Activated naive CD8-positive, alpha-beta T cell (primary cell): ENCODE results near the gene EOLA1.
"Not testable (repeated sequence)": the region's sequence is repeated elsewhere in the genome, so short reads cannot be mapped to it uniquely, and the experiment has no call there.

ENCODE experiments used
- H3K27ac Mint-ChIP-seq: one replicate; pipeline ENCODE4 v1.8.0; 2021; ENCODE audit warnings: mixed read lengths
- H3K27me3 Mint-ChIP-seq: one replicate; pipeline ENCODE4 v1.8.0; 2021; ENCODE audit warnings: mixed read lengths
- H3K36me3 Mint-ChIP-seq: one replicate; pipeline ENCODE4 v1.8.0; 2021; ENCODE audit warnings: mixed read lengths
- H3K4me1 Mint-ChIP-seq: one replicate; pipeline ENCODE4 v1.8.0; 2021; ENCODE audit warnings: low read depth, mixed read lengths
- H3K4me3 Mint-ChIP-seq: one replicate; pipeline ENCODE4 v1.8.0; 2021; ENCODE audit warnings: mild to moderate bottlenecking, mixed read lengths
- H3K9me3 Mint-ChIP-seq: one replicate; pipeline ENCODE4 v1.8.0; 2021; ENCODE audit warnings: low read depth, mixed read lengths

The EOLA1 gene

DNA sequence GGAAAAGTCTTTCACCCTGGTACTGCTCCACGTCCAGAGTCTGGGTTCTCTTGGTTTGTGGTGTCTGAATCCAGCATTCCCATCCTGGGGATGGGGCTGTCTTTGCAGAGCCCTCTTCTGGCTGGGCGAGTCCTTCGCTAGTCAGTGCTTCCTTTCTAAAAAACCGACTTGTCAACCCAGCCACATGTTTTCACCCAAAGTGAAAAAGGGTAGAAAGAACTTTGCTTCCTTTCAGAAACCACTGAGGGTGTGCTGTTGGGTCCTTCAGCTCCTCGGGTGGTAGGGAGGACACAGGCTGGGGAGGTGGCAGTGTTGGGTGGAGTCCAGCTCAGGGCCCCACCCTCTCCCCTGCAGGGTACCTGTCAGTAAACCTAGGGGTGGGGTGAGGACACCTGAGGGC, 14.9 kb upstream of the EOLA1 start:
- peaks cover 32% of the 10 kb centered on the region for H3K4me1 Mint-ChIP-seq
- H3K4me3 Mint-ChIP-seq, H3K27ac Mint-ChIP-seq, H3K9me3 Mint-ChIP-seq, H3K36me3 Mint-ChIP-seq, H3K27me3 Mint-ChIP-seq: not testable (repeated sequence)

DNA sequence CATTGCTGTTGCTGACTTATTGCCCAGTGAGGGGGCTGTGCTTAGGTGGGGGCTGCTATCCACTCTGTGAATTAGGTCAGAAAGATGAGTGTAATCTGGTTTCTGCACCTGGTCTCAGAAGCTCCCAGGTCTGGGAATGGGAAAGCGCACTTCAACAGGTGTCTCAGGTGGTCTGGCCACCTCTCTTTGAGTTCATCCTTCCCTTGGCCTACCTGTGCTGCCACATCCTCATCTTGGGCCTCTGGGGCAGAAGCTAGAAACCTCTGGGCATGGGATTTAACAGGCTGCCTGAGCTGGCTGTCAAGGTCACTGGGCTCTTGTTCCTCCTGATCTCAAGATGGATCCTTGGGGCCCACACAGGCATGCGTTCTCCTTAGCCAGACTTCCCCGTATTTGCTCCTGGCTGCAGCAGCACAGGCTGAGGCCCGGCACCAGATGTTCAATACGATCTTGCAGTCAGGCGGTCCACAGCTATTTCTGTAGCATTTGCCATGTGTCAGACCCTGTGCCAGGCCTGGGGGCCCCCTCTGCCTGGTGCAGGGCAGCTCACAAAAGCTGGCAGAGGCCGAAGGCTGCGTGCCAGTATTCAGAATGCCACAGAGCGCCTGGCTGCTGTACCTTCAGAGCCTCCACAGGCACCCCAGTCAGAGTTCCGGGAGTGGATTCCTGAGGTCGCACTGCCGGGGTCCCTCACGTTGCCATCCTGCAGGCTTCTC, 14.3 kb upstream of the EOLA1 start:
- not testable (repeated sequence) for H3K4me3 Mint-ChIP-seq, H3K27me3 Mint-ChIP-seq, H3K36me3 Mint-ChIP-seq, H3K9me3 Mint-ChIP-seq
- Mint-ChIP-seq H3K27ac (peak overlapping the region; percentile 41), H3K4me1 (peaks cover 30% of the 10 kb centered on the region)

- H3K4me3 Mint-ChIP-seq, result no peak overlapping the region
- no peaks in the 10 kb centered on the region for H3K27me3 Mint-ChIP-seq
- peak overlapping the region; percentile 25 for H3K27ac Mint-ChIP-seq
- H3K4me1 Mint-ChIP-seq, result peaks cover 27% of the 10 kb centered on the region
- no peaks in the 10 kb centered on the region for H3K36me3 Mint-ChIP-seq
- no peaks in the 10 kb centered on the region for H3K9me3 Mint-ChIP-seq
Observed at GRCh38 chrX:149527705-149528104, 13.1 kb upstream of the EOLA1 start.

- H3K4me3 Mint-ChIP-seq, result no peak overlapping the region
- no peaks in the 10 kb centered on the region for H3K9me3 Mint-ChIP-seq
- no peaks in the 10 kb centered on the region for H3K36me3 Mint-ChIP-seq
- peaks cover 26% of the 10 kb centered on the region for H3K4me1 Mint-ChIP-seq
- no peaks in the 10 kb centered on the region for H3K27me3 Mint-ChIP-seq
- H3K27ac Mint-ChIP-seq, result no peak overlapping the region
Observed at GRCh38 chrX:149528381-149528780, 12.4 kb upstream of the EOLA1 start.

GRCh38 chrX:149531599-149531998, 9.2 kb upstream of the EOLA1 start:
- H3K4me3 Mint-ChIP-seq, result no peak overlapping the region
- H3K36me3 Mint-ChIP-seq, result no peaks in the 10 kb centered on the region
- no peaks in the 10 kb centered on the region for H3K27me3 Mint-ChIP-seq
- peak overlapping the region; percentile 75 for H3K27ac Mint-ChIP-seq
- no peaks in the 10 kb centered on the region for H3K9me3 Mint-ChIP-seq
- H3K4me1 Mint-ChIP-seq, result peaks cover 17% of the 10 kb centered on the region

DNA sequence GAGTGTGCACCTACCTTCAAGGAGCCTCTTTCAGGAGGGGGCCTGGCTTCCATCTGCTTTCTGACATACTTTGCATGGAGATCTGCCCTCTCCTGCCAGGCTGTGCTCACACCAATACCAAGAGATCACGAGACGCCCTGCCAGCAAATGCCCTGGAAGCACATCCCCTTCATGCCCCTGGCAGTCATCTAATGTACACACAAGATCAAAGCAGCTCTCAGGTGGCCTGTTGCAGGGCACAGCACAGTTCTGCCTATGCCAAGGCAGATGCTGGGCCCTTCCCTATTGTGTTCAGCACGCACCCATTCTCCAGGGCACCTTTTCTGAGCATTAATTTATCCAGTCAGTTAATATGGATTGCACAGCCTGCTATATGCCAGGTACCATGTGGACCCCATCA, 7.9 kb upstream of the EOLA1 start:
- H3K4me1 Mint-ChIP-seq, result peaks cover 12% of the 10 kb centered on the region
- H3K27me3 Mint-ChIP-seq, H3K36me3 Mint-ChIP-seq, H3K27ac Mint-ChIP-seq, H3K9me3 Mint-ChIP-seq, H3K4me3 Mint-ChIP-seq: not testable (repeated sequence)

DNA sequence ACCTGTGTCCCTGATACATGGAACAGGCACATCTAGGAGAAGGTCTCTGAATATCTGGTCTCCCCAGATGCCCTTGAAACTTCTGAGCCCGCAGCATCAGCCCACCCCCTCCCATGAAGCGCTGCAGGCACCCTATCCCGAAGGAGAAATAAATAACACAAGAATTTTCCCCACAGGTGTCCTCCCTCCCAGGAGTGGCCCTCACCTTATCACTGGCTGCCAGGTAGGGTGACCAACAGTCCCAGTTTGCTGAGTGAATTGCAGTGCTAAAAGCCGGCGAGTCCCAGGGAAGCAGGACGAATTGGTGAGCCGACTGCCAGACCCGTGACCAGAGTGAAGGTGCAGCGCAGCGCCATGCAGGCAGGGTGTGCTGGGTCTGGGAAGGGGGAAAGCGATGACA, 6.8 kb upstream of the EOLA1 start:
- not testable (repeated sequence) for H3K4me3 Mint-ChIP-seq, H3K36me3 Mint-ChIP-seq, H3K9me3 Mint-ChIP-seq, H3K27ac Mint-ChIP-seq, H3K27me3 Mint-ChIP-seq
- peaks cover 10% of the 10 kb centered on the region for H3K4me1 Mint-ChIP-seq

DNA sequence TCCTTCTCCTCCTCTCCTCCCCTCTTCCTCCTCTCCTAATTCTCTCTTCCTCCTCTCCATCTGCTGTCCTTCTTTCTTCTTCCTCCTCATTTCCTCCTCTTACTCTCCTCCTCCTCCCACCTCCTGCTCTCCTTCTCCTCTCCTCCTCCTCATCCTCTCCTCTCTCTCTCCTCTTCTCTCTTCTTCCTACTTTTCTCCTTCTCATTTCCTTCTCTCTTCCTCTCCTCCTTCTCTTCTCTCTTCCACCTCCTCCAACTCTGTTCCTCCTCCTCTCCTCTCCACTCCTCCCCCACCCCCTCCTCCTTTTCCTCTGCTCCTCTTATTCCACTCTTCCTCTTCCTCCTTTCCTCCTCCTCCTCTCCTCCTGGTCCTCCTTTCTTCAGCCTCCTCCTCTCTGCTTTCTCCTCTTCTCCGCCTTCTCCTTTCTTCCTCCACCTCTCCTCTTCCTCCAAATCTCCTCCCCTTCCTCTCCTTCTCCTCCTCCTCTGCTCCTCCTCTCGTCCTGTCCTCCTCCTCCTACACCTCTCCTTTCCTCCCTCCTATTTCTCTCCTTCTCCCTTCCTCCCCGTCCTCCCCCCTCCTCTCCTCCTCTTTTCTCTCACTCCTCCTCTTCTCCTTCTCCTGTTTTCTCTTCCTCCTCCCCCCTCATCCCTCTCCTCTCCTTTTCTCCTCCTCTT, 5.7 kb upstream of the EOLA1 start:
- H3K4me1 Mint-ChIP-seq, result peaks cover 14% of the 10 kb centered on the region
- not testable (repeated sequence) for H3K4me3 Mint-ChIP-seq, H3K27me3 Mint-ChIP-seq, H3K36me3 Mint-ChIP-seq, H3K9me3 Mint-ChIP-seq, H3K27ac Mint-ChIP-seq

DNA sequence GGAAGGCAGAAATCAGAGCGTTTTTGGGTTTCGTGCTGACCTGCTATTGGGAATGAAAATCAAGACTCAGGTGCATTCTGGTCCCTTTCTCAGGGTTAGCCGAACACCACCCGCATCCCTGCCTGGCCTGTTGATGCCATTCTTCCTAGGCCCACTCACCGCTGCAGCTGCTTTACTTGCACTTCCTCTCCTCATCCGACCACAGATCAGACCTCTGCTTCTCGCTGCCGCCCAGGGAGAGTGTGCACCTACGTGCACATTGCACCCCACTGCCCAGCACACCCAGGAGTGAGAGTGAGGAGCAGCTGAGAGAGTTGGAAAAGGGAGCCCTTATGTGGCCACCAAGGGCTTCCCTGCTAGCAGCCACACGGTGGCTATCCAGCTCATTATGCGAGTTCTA, 3.3 kb upstream of the EOLA1 start:
- not testable (repeated sequence) for H3K4me1 Mint-ChIP-seq, H3K27ac Mint-ChIP-seq, H3K27me3 Mint-ChIP-seq, H3K9me3 Mint-ChIP-seq, H3K36me3 Mint-ChIP-seq, H3K4me3 Mint-ChIP-seq

- peak overlapping the region; percentile 84 for H3K4me3 Mint-ChIP-seq
- H3K4me1 Mint-ChIP-seq, result peaks cover 5% of the 10 kb centered on the region
- peak overlapping the region; percentile 76 for H3K27ac Mint-ChIP-seq
- no peaks in the 10 kb centered on the region for H3K27me3 Mint-ChIP-seq
- H3K36me3 Mint-ChIP-seq, result no peaks in the 10 kb centered on the region
- no peaks in the 10 kb centered on the region for H3K9me3 Mint-ChIP-seq
Observed at GRCh38 chrX:149539283-149540130, 1.3 kb upstream of the EOLA1 start.

DNA sequence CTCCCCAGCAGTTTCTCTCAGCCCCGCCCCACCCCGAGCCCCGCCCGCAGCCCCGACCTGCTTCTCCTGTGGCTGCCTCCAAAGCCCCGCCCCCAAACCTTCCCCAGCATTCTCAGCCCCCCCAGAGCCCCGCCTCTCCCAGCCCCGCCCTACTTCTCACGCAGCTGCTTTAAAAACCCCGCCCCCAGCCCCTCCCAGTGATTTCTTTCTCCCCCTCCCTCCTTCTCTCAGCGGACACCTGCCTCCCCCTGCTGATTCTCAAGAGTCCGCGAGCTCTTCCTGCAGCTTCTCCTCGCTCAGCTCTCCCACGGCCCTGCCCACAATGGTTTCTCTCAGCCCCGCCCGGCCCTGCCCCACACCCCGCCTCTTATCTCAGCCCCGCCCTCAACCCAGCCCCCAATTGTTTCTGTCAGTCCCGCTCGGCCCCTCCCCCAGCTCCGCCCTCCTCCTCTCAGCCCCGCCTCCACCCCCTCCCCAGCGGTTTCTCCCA, 636 bp upstream of the EOLA1 start:
- H3K9me3 Mint-ChIP-seq, result no peaks in the 10 kb centered on the region
- peak overlapping the region; percentile 98 for H3K27ac Mint-ChIP-seq
- H3K4me1 Mint-ChIP-seq, result peaks cover 5% of the 10 kb centered on the region
- no peaks in the 10 kb centered on the region for H3K36me3 Mint-ChIP-seq
- peak overlapping the region; percentile 93 for H3K4me3 Mint-ChIP-seq
- no peaks in the 10 kb centered on the region for H3K27me3 Mint-ChIP-seq

DNA sequence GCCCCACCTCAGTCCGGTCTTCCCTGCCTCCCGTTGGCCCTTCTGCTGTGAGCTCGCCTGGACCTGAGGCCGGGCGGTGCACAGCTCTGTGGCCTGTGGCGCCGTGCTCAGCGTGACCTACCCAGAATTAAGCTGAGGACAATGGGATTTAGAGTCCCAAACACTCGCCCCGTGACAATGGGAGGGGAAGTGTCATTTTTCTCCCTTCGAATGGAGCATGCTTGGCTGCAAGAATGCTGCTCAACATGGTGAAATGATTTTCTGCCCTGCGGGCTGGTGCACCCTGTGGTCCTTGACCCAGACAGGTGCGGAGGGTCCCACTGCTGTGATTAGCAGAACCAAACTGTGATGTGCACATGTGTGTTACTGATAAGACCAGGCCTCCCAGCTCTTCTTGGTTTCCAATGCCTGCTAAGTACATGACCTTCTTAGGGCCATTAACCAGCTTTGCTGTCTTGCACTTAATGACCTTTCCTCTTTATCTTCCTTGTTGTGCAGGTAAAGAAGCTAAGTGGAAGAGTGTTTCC, 772 bp downstream of the EOLA1 start:
- H3K4me1 Mint-ChIP-seq, result peaks cover 5% of the 10 kb centered on the region
- peak overlapping the region; percentile 93 for H3K4me3 Mint-ChIP-seq

DNA sequence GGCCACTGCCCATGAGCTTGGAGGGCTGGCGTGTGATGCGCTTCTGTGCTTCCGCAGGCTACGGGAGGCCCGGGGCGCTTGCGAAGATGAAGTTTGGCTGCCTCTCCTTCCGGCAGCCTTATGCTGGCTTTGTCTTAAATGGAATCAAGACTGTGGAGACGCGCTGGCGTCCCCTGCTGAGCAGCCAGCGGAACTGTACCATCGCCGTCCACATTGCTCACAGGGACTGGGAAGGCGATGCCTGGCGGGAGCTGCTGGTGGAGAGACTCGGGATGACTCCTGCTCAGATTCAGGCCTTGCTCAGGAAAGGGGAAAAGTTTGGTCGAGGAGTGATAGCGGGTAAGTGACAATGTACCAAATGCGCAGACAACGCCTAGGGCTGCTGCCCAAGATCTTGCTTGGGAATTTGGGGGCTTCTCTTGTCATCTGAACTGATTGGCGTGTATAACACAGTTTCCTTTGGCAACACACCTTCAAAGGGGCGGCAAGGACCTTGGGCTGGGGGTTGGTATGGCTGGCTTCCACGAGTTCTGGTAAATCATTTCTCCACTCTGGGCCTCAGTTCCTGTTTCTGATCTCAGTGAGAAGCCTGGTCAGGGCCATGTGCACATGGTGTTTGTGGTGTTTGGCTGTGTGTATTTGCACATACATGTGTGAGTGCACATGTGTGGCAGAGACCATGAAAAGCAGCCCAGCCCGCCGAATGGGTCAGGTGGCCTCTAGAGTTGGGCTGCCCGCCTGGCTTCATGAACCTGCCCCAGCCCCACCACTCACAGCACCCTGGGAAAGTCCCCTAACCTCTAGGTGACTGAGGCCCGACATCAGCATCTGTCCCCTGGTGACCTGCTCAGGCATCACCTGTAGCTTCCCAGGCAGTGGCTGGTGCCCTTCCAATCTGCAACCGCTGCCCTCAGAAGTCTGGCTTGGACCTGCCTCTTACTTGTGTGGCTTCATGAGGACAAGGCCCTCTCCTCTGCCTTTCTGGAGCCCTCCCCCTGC, 5.0 kb downstream of the EOLA1 start:
- not testable (repeated sequence) for H3K27ac Mint-ChIP-seq, H3K4me1 Mint-ChIP-seq

More for the DNA sequence above, 772 bp downstream of the EOLA1 start:
- Mint-ChIP-seq H3K9me3 (no peaks in the 10 kb centered on the region), H3K27ac (peak overlapping the region; percentile 98), H3K27me3 (no peaks in the 10 kb centered on the region), H3K36me3 (no peaks in the 10 kb centered on the region)

GRCh38 chrX:149546962-149547361, 6.2 kb downstream of the EOLA1 start:
- H3K27me3 Mint-ChIP-seq, H3K27ac Mint-ChIP-seq, H3K36me3 Mint-ChIP-seq, H3K9me3 Mint-ChIP-seq, H3K4me3 Mint-ChIP-seq, H3K4me1 Mint-ChIP-seq: not testable (repeated sequence)

More for the DNA sequence above, 5.0 kb downstream of the EOLA1 start:
- not testable (repeated sequence) for H3K4me3 Mint-ChIP-seq, H3K27me3 Mint-ChIP-seq, H3K36me3 Mint-ChIP-seq, H3K9me3 Mint-ChIP-seq
